ENCODE results near the gene OCRL.

The OCRL gene

DNA sequence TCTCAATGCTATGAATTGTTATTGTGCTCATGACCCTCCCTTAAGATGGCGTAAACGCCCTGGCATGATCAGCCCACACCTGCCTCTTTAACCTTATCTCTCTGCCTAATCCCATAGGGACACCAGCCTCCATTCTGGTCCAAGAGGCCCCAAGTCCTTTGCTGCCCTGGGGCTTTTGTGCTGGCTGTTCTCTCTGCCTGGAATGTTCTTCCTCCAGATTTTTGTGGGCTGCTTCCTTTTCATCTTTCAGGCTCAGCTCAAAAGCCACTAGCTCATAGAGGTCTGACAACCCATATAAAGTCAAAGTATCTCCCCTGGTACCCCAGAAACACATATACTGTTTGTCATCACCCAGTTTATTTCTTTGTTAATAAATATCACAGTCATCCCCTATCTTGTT lies 72.3 kb downstream of the OCRL start:
- H3K27ac ChIP-seq (ENCODE audit: low read length), result no peak overlapping the region
- H3K27me3 ChIP-seq (ENCODE audit: insufficient read depth, low read length, poor library complexity), result no peaks in the 10 kb centered on the region
- no peak overlapping the region for H3K4me3 ChIP-seq (ENCODE audit: low read depth in 1 of 2, low read length in 2 of 2)
- no peaks in the 10 kb centered on the region for H3K9me3 ChIP-seq (ENCODE audit: insufficient read depth, low read length, severe bottlenecking)
- no peak for TF ChIP-seq EZH2 (IDR thresholded peaks at IDR 0.05; ENCODE audit: borderline replicate concordance, low read depth, low read length, severe bottlenecking)
- TF ChIP-seq, protein P1, sequence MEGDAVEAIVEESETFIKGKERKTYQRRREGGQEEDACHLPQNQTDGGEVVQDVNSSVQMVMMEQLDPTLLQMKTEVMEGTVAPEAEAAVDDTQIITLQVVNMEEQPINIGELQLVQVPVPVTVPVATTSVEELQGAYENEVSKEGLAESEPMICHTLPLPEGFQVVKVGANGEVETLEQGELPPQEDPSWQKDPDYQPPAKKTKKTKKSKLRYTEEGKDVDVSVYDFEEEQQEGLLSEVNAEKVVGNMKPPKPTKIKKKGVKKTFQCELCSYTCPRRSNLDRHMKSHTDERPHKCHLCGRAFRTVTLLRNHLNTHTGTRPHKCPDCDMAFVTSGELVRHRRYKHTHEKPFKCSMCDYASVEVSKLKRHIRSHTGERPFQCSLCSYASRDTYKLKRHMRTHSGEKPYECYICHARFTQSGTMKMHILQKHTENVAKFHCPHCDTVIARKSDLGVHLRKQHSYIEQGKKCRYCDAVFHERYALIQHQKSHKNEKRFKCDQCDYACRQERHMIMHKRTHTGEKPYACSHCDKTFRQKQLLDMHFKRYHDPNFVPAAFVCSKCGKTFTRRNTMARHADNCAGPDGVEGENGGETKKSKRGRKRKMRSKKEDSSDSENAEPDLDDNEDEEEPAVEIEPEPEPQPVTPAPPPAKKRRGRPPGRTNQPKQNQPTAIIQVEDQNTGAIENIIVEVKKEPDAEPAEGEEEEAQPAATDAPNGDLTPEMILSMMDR (IDR thresholded peaks at IDR 0.05; ENCODE audit: borderline replicate concordance, extremely low read depth, low read length, poor library complexity, severe bottlenecking), result no peak
- H3K36me3 ChIP-seq (ENCODE audit: insufficient read depth, low read length), result no peaks in the 10 kb centered on the region
- H3K9ac ChIP-seq (ENCODE audit: low read depth, low read length), result no peak overlapping the region
- DNase-seq (no peak), ATAC-seq (ENCODE audit: insufficient read depth, low read depth) (no peak)
- H4K20me1 ChIP-seq (ENCODE audit: insufficient read depth, low read length), result no peaks in the 10 kb centered on the region
- peaks cover under 1% of the 10 kb centered on the region for H3K4me1 ChIP-seq (ENCODE audit: insufficient read depth, low read length)
- no peaks in the 10 kb centered on the region for H3K79me2 ChIP-seq (ENCODE audit: insufficient read depth, low read length)
- H3K4me2 ChIP-seq (ENCODE audit: insufficient read depth, low read length), result no peak overlapping the region
- H2AFZ ChIP-seq (ENCODE audit: low read depth, low read length), result no peak overlapping the region

DNA sequence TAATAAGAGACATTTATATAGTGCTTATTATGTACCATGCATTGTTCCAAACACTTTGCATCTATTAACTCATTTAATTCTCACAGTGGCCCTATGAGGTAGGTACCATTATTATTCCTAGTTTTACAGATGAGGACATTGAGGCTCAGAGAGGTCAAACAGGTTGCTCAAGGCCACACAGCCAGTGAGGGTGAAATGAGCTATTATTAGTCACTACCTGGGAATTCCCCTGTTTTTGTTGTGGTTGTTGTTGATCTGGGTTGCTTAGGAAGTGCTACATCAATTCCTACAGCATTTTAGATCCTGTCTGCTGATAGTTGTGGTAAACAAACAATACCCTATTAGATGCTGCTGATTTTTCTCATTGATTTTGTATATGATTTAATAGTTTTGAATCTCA lies 73.5 kb downstream of the OCRL start:
- DNase-seq (no peak), ATAC-seq (ENCODE audit: insufficient read depth, low read depth) (no peak)
- Histone ChIP-seq H3K27ac (ENCODE audit: low read length) (no peak overlapping the region), H3K4me1 (ENCODE audit: insufficient read depth, low read length) (no peaks in the 10 kb centered on the region), H3K9me3 (ENCODE audit: insufficient read depth, low read length, severe bottlenecking) (no peaks in the 10 kb centered on the region), H4K20me1 (ENCODE audit: insufficient read depth, low read length) (no peaks in the 10 kb centered on the region), H2AFZ (ENCODE audit: low read depth, low read length) (no peak overlapping the region), H3K27me3 (ENCODE audit: insufficient read depth, low read length, poor library complexity) (no peaks in the 10 kb centered on the region), H3K36me3 (ENCODE audit: insufficient read depth, low read length) (no peaks in the 10 kb centered on the region), H3K9ac (ENCODE audit: low read depth, low read length) (no peak overlapping the region), H3K79me2 (ENCODE audit: insufficient read depth, low read length) (no peaks in the 10 kb centered on the region), H3K4me3 (ENCODE audit: low read depth in 1 of 2, low read length in 2 of 2) (no peak overlapping the region), H3K4me2 (ENCODE audit: insufficient read depth, low read length) (no peak overlapping the region)
- no peak for TF ChIP-seq EZH2 (IDR thresholded peaks at IDR 0.05; ENCODE audit: borderline replicate concordance, low read depth, low read length, severe bottlenecking)
- TF ChIP-seq, protein P1 (IDR thresholded peaks at IDR 0.05; ENCODE audit: borderline replicate concordance, extremely low read depth, low read length, poor library complexity, severe bottlenecking), result no peak

DNA sequence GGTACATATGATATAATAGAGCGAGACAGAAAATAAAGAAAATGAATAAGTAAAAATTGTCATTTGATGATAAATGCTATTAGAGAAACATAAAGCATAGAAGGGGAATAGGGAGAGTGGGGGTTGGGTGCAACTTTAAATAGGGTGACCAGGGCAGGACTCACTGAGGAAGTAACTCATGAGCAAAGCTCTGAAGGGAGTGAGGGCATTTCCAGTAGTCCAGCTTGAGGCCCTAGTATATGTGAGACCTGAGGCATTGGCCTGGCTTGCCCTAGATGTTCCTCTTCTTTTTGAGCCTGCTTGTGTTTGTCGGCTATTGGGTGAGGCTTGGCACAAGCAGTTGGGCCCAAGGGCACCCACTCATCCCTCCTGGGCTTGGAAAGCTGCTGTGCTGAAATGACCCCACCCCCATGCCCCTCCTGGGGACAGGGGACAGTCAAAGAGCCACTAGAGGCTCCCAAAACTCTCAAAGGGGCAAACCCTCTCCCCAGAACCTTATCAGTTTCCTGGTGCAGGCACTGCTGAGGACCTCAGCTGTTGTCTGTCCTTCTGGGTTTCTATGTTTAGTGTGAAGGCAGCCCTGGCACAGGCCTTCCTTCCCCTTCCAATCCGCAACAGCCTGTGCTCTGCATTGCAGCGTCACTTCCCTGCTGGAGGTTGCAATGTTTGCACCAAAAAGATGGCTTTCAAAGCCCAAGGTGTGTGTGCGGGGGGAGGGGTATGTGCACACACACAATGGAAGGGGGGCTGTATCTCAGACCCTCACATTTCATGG lies 74.6 kb downstream of the OCRL start:
- DNase-seq (no peak), ATAC-seq (ENCODE audit: insufficient read depth, low read depth) (no peak)
- H4K20me1 ChIP-seq (ENCODE audit: insufficient read depth, low read length), result no peaks in the 10 kb centered on the region
- no peaks in the 10 kb centered on the region for H3K27me3 ChIP-seq (ENCODE audit: insufficient read depth, low read length, poor library complexity)
- no peak overlapping the region for H3K9ac ChIP-seq (ENCODE audit: low read depth, low read length)
- no peaks in the 10 kb centered on the region for H3K4me1 ChIP-seq (ENCODE audit: insufficient read depth, low read length)
- no peak overlapping the region for H3K27ac ChIP-seq (ENCODE audit: low read length)
- no peak overlapping the region for H3K4me2 ChIP-seq (ENCODE audit: insufficient read depth, low read length)
- TF ChIP-seq, protein P1 (IDR thresholded peaks at IDR 0.05; ENCODE audit: borderline replicate concordance, extremely low read depth, low read length, poor library complexity, severe bottlenecking), result no peak
- no peak for TF ChIP-seq EZH2 (IDR thresholded peaks at IDR 0.05; ENCODE audit: borderline replicate concordance, low read depth, low read length, severe bottlenecking)
- no peak overlapping the region for H2AFZ ChIP-seq (ENCODE audit: low read depth, low read length)
- no peak overlapping the region for H3K4me3 ChIP-seq (ENCODE audit: low read depth in 1 of 2, low read length in 2 of 2)
- H3K79me2 ChIP-seq (ENCODE audit: insufficient read depth, low read length), result no peaks in the 10 kb centered on the region
- H3K9me3 ChIP-seq (ENCODE audit: insufficient read depth, low read length, severe bottlenecking), result no peaks in the 10 kb centered on the region
- no peaks in the 10 kb centered on the region for H3K36me3 ChIP-seq (ENCODE audit: insufficient read depth, low read length)
